GM21576 (cell line): ENCODE results near the gene ERBB4.
"Not testable (repeated sequence)": the region's sequence is repeated elsewhere in the genome, so short reads cannot be mapped to it uniquely, and the experiment has no call there.

ENCODE experiments used
- ATAC-seq: cut with Tn5 transposase; IDR thresholded peaks from one replicate; pipeline ENCODE4 v1.9.1; 2021; ENCODE audit warnings: mild to moderate bottlenecking, moderate library complexity; ENCODE audit not compliant: unreplicated experiment

ERBB4 gene

GRCh38 chr2:212528106-212528856 is 10.3 kb downstream of the ERBB4 start:
- no peak for ATAC-seq

- no peak for ATAC-seq
Observed at GRCh38 chr2:212526059-212526458, 12.5 kb downstream of the ERBB4 start.

DNA sequence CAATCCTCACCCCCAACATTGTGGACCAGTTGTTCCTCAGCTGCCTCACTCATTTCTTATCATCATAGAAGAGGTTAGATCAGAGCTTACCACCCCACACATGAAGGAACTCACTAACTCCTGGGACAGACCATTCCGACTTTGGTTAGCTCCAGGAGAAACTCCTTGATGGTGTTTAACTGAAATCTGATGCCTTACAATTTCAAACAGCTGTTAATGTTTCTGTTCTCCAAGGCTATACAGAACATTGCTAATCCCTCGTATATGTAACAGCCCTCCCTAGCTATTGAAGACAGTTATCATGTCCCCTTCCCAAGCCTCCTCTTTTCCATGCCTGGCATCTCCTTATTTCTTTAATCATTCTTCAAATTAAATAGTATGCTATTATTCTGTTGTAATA is 14.8 kb downstream of the ERBB4 start:
- ATAC-seq: no peak

DNA sequence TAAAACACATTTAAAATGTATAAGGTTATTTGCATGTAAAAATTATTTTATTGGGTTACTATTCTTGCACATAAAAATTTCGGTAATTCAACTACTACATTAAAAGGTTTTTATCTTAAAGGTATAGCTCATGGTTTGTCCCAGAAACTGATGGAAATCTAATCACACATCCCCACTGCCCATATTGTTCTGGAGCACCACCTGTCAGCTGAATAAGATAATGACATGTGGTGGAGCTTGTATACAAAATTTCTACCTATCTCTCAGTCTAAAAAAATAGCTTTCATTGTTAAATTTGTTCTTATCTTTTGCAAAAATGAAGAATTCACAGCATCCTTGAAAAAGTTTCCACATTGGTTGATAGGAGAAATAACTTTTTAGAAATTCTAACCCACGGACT is 18.3 kb downstream of the ERBB4 start:
- no peak for ATAC-seq

DNA sequence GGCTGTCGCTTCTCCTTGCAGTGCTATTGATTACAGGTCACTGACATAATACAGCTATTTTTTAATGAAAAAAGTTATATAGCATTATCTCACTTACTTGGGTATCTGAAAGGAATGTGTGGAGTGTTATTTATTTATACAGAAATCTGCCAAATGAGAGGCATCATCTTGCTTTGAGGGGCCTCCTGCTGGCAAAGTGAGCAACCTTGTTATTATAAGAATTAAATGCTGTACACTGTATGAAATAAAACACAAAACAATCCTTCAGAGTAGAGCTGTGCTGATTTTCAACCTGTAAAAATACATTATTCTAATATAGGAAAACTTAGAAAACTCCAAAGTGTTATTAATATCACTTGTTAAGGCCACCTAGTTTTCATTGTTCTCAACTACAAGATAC is 20.9 kb downstream of the ERBB4 start:
- no peak for ATAC-seq

DNA sequence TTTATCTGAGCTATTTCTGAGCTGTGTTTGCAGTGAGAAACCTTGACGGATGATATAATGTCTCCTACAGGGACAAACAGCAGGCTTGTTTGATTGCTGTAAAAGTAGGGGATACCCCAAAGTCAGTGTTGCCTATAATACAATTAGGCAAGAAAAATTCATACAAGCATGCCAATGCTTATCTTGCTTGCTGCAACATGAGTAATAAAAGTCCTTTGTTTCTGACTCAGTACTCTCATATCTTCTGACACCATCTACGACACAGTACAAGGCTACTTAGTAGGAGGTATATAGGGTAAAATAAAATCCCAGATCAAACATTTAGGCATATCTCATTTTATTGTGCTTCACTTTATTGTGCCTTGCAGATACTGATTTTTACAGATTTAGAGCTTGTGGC is 33.0 kb downstream of the ERBB4 start:
- ATAC-seq: no peak

- no peak for ATAC-seq
Observed at GRCh38 chr2:212495046-212495445, 43.6 kb downstream of the ERBB4 start.

DNA sequence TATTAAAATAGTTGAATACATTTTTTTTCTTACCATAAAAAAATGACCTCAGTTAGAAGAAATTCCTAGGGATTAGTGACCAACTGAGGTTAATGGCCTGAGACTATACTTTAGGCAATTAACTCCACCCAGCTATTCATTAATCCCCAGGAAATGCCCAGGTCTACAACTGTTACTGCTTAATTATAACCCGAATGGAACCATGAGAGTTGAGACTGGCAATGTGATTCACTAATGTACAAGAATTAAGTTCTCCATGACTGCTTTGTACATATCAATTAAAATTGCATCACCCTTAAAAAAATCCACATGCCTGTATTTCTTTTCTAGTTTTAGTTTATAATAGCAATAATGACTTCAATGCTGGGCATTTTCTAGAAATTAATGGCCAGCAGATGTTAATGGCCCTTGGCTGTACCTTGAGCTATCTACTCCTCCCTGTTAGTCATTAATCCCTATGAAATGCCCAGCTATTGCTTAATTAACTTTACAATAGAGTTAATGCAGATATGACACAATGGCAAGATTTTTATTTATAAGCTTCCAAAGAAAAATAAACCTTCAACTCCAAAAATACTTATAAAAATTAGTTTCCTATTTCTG is 44.1 kb downstream of the ERBB4 start:
- no peak for ATAC-seq

- peak; percentile 58 for ATAC-seq
Observed at GRCh38 chr2:212489719-212490346, 48.8 kb downstream of the ERBB4 start.

DNA sequence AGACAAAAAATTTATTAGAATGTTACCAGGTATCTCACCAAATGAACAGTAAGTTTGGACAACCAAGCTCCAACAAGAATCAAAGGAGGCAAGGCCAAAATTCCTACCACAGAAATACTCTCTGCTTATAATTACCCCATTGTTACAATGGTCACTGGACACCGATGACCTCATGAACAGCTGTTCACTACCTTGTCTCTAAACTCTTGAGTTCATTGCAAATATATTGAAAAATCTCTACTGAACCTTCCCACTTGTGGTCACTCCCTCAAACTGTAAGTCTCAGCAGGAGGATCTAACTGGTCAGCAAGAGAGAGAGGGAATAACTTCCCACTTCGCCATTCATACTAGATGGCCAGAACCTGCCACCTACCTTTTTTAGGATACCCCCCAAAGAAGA is 50.0 kb downstream of the ERBB4 start:
- no peak for ATAC-seq

DNA sequence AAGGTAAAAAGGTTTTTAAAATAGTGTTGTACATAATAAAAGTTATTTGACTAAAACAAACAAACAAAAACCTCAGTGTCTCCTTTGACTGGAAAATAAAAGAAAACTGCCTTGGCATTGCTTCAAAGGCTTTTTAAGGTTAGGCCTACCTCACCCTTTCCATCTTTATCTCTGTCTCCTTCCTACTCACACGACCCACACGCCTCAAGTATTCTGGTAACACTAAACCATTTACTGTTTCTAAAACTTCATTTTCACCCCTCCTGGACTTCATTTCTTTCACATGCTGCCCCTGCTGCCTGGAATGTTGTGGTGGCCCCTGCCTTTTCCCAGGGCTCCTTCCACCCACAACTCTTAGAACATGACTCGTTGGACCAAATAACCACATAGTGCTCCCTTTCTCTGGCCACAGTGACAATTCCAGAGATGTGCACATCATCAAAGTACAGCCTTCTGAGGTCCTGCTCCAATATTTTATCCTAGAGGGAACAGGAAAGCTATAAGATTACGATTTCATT is 54.0 kb downstream of the ERBB4 start:
- no peak for ATAC-seq

DNA sequence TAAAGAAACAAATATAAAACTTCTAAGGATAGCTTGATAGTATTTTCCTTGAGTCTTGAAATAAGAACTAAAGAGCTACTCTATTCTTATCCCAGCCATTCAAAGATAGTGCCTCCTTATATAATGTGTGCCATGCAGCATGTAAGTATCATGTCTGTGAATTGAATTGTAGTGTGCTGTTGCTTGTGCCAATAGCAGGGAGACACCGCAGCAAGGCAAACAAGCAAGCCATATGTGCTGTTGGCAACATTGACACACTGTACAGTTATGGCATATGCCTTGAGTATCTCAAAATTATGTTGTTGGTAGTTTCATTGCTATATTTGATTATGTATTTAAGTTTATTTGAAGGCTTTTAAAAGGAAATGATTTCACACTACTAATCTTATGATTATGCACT is 58.2 kb downstream of the ERBB4 start:
- ATAC-seq: no peak

- no peak for ATAC-seq
Observed at GRCh38 chr2:212477571-212477970, 61.0 kb downstream of the ERBB4 start.

DNA sequence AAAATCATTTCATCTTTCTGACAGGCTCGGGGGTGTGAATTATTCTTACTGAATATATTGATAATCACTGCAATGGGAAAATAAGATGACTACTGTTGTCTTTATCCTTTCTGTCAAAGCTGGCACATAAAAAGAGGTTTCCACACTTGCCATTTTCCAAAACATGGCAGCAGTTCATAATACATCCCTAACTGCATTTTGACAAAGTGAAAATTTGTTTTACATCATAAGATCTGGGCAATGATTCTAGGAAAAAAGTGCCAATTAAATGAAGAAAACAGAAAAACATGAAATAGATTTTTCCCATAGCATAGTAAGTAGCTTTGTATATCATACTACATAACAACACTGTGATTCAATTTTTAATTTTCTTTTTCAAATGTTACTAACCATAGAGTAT is 65.4 kb downstream of the ERBB4 start:
- no peak for ATAC-seq

GRCh38 chr2:212467551-212467950 is 71.1 kb downstream of the ERBB4 start:
- ATAC-seq: not testable (repeated sequence)

GRCh38 chr2:212465456-212465855 is 73.1 kb downstream of the ERBB4 start:
- no peak for ATAC-seq

- not testable (repeated sequence) for ATAC-seq
Observed at GRCh38 chr2:212461708-212462107, 76.9 kb downstream of the ERBB4 start.

- no peak for ATAC-seq
Observed at GRCh38 chr2:212454149-212454548, 84.5 kb downstream of the ERBB4 start.

- no peak for ATAC-seq
Observed at GRCh38 chr2:212451786-212452231, 86.8 kb downstream of the ERBB4 start.

DNA sequence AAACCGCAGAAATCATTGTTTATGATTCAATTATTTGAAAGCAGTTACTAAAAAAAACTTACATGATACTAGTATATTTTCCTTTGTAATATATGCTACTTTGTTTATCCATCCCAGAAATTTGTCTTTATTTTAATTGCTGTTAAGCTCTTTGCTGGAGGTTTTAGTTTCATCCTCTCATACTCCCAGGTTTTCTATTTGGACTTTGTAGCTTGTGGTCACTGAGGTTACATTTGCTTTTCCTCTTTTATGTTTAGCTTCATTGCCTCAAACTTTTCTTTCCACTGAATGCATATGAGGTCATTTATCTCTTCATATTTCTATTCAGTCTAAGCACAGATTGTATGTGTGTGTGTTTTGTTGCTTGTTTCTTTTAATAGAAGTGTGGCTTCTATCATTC is 89.9 kb downstream of the ERBB4 start:
- no peak for ATAC-seq

- no peak for ATAC-seq
Observed at GRCh38 chr2:212441821-212442220, 96.8 kb downstream of the ERBB4 start.

DNA sequence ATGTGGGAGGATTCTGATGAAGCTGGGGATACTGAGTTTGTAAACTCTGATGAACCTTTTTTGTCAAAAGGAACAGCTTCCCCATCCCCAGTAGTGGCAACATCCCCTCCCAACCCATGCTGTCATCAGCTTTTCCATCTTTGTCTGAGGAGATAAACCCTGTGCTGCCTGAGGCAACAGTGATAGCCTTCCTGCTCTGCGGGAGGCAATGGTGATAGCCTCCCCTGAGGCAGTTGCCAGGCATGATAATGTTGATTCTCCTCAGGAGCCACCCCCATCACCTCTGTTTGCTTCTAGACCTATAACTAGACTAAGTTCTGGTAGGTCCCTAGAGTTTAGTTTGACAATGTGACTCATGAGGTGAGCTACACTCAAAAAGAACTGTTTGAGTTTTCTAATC is 97.5 kb downstream of the ERBB4 start:
- no peak for ATAC-seq
